Chondrocyte (in vitro differentiated cells): ENCODE results near the gene CHN1. TPM values are rescaled to one million over a fixed set of nuclear protein-coding genes. Genes with fewer than 3 reads are reported as not detected.
A peak's percentile ranks its signal among the peaks of the same experiment; 100 is the strongest.

Experiments
- DNase-seq: peaks from one replicate; pipeline ENCODE4 v3.0.0; 2021; ENCODE audit warnings: mixed read lengths, low spot score
- H3K27ac Mint-ChIP-seq: one replicate; pipeline ENCODE4 v1.8.0; 2021; ENCODE audit warnings: mild to moderate bottlenecking, moderate library complexity, mixed read lengths; ENCODE audit not compliant: unreplicated experiment
- H3K27me3 Mint-ChIP-seq: 2 replicates; pipeline ENCODE4 v1.8.0; 2021; ENCODE audit warnings: low read depth, mixed read lengths
- H3K36me3 Mint-ChIP-seq: 2 replicates; pipeline ENCODE4 v1.8.0; 2021; ENCODE audit warnings: low read depth, mixed read lengths
- H3K4me1 Mint-ChIP-seq: 2 replicates; pipeline ENCODE4 v1.8.0; 2021; ENCODE audit warnings: low read depth, mild to moderate bottlenecking, mixed read lengths
- H3K4me3 Mint-ChIP-seq: one replicate; pipeline ENCODE4 v1.8.0; 2021; ENCODE audit warnings: mild to moderate bottlenecking, moderate library complexity, mixed read lengths; ENCODE audit not compliant: unreplicated experiment
- H3K9me3 Mint-ChIP-seq: 2 replicates; pipeline ENCODE4 v1.8.0; 2021; ENCODE audit warnings: low read depth, mixed read lengths
- total RNA-seq: library from RNA; stranded (reverse); gene quantifications from 3 replicates; pipeline ENCODE4 v1.2.1, GENCODE V29; 2021
- TF ChIP-seq, protein P1 (sequence below): fragments of 200-600 bp; sonication (generic); IDR thresholded peaks from 2 replicates; pipeline ENCODE4 v1.5.0; 2021; ENCODE audit warnings: antibody characterized with exemption, mild to moderate bottlenecking, moderate library complexity

Gene CHN1
- total RNA-seq, 1 donor from 2014 or later, result 23.1 TPM

DNA sequence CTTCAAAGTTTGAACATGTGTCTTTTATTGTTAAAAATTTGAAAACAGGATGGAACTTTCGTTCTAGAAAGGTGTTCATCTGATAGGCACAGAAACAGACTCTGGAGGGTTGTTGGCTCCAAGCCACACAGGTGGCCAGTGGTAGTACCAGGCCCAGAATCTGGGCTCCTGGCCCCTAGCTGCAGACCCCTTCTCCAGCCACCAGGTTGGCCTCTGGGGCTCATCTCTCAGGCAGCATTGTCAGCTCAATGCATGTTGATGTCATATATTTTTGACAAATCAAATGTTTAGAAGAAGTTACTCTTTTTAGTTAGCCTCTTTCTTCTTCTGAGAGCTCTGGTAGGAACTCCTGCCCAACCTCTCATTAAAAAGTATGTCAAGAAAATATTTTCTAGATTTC, 206.4 kb downstream of the CHN1 start:
- no peak for DNase-seq
- Mint-ChIP-seq H3K4me1 (peaks cover 40% of the 10 kb centered on the region), H3K9me3 (no peaks in the 10 kb centered on the region), H3K36me3 (peaks cover 6% of the 10 kb centered on the region), H3K27me3 (no peaks in the 10 kb centered on the region), H3K4me3 (no peak overlapping the region), H3K27ac (no peak overlapping the region)
- TF ChIP-seq, protein P1, sequence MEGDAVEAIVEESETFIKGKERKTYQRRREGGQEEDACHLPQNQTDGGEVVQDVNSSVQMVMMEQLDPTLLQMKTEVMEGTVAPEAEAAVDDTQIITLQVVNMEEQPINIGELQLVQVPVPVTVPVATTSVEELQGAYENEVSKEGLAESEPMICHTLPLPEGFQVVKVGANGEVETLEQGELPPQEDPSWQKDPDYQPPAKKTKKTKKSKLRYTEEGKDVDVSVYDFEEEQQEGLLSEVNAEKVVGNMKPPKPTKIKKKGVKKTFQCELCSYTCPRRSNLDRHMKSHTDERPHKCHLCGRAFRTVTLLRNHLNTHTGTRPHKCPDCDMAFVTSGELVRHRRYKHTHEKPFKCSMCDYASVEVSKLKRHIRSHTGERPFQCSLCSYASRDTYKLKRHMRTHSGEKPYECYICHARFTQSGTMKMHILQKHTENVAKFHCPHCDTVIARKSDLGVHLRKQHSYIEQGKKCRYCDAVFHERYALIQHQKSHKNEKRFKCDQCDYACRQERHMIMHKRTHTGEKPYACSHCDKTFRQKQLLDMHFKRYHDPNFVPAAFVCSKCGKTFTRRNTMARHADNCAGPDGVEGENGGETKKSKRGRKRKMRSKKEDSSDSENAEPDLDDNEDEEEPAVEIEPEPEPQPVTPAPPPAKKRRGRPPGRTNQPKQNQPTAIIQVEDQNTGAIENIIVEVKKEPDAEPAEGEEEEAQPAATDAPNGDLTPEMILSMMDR, result no peak

DNA sequence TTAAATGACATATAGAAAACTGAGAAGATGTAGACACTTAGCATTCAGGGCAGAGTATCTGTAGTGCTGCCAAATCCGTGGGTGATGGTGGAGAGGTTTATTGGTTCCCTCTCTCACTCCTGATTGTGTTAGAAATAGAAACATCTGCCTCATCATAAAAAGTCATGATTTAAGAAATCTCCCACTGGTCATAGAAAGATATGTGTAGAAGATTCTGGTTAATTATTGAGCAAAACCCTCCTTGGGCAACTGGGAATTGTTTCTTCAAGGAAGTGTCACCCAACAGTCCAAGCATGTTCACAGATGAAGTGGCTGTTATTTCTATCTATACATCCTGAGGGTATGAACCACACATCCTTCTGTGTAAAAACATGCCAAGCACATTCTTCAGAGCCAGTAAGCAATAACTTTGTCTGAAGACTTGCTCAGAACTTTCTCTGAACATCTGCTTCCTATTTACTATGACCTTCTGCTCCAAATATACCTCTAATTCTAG, 207.4 kb downstream of the CHN1 start:
- Mint-ChIP-seq H3K27me3 (no peaks in the 10 kb centered on the region), H3K27ac (peak overlapping the region; percentile 72), H3K4me1 (peaks cover 40% of the 10 kb centered on the region), H3K4me3 (no peak overlapping the region), H3K36me3 (peaks cover 5% of the 10 kb centered on the region), H3K9me3 (no peaks in the 10 kb centered on the region)
- TF ChIP-seq, protein P1, result no peak
- no peak for DNase-seq

DNA sequence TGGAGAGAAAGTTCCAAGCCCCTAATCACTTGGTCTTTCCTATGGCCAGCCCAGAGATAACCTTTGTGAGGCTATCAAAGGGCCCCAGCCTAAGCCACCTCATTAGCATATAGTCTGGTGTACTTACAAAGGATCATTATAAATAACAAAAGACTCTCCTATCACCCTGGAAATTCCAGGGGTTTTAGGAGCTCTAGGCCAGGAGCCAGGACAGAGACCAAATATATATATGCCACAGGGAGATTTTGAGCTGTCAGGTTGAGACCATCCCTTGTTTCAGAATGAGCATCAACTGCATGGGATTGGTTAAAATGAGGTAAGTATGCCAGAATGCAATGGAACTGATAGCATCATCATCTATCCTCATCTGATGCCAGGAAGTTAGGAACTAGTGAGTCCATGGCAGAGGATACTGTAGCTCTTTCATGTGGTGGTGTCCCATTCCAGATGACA, 208.8 kb downstream of the CHN1 start:
- Mint-ChIP-seq H3K27ac (no peak overlapping the region), H3K27me3 (no peaks in the 10 kb centered on the region), H3K4me1 (peaks cover 40% of the 10 kb centered on the region), H3K36me3 (peaks cover 5% of the 10 kb centered on the region), H3K9me3 (no peaks in the 10 kb centered on the region), H3K4me3 (no peak overlapping the region)
- no peak for DNase-seq
- TF ChIP-seq, protein P1, result no peak

DNA sequence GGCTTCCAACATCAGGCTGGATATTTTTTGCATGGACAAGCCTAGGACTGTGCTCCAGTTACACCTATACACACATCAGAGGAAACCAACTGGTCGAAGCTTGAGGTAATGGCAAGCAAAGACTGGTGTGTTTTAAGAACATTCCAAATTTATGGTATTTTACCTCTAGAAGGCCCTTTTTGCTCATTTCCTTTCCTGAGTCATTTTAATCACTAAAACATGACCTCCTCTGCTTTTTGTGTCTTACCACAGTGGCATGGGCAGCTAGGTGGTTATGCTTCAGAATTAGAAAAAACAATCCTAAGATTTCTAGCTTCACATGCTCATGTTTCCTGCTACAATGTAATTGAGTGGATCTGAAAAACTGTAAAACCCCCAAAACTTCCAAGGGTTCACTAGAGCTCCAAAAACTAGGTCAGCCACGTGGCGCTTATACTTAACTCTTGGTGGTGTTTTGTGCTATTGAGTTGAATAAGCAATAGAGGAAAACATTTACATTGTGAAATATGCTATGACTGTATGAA, 210.3 kb downstream of the CHN1 start:
- TF ChIP-seq, protein P1, result no peak
- Mint-ChIP-seq H3K27me3 (no peaks in the 10 kb centered on the region), H3K9me3 (no peaks in the 10 kb centered on the region), H3K27ac (no peak overlapping the region), H3K4me3 (no peak overlapping the region), H3K4me1 (peaks cover 40% of the 10 kb centered on the region), H3K36me3 (no peaks in the 10 kb centered on the region)
- no peak for DNase-seq

DNA sequence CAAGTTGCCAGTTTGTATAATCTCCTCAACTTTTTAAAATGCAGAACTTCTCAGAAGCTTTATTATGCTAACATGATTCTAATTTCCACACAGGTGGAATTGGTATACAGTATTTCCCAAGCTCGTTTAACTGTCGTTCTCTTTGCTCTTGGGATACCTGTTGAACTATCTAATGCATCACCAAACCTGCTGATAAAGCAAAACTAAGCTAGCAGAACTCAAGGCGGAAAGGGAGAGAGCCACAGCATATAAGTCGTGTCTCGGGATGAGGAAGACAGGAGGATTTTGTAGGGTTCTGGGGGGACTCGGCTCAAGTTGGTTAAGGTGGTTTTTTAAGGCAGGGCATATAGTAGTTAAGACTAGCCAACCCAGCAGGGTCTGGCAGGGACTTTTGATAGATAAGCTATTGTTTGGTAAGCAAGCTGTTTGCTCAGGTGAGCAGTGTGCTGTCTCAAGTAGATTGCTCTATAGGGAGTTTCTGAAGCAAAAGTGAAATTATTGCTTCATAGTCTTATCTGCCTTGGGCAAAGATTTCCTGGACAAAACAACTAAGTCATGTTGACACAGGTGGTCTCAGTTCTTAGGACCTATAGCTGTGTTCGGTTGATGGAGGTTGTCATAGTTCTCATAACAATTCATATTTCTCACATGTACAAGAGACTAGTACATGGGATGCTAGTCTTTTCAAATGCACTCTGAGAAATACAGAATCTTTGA, 212.7 kb downstream of the CHN1 start:
- Mint-ChIP-seq H3K4me1 (peaks cover 49% of the 10 kb centered on the region), H3K9me3 (no peaks in the 10 kb centered on the region), H3K36me3 (no peaks in the 10 kb centered on the region), H3K27me3 (no peaks in the 10 kb centered on the region), H3K27ac (no peak overlapping the region), H3K4me3 (no peak overlapping the region)
- DNase-seq, result no peak
- TF ChIP-seq, protein P1, result no peak
